Nephron (organoid): ENCODE measurements around the gene TXNDC5.

Experiments used
- H3K27ac Mint-ChIP-seq, 3 experiments: 2 replicates each; pipeline ENCODE4 v1.8.0; 2020; ENCODE audit warnings: mixed read lengths in 3 of 3, mild to moderate bottlenecking in 2 of 3, moderate library complexity in 1 of 3
- H3K27me3 Mint-ChIP-seq: 2 replicates; pipeline ENCODE4 v1.8.0; 2021; ENCODE audit warnings: low read depth, mild to moderate bottlenecking, moderate library complexity, mixed read lengths
- H3K36me3 Mint-ChIP-seq: 2 replicates; pipeline ENCODE4 v1.8.0; 2020; ENCODE audit warnings: low read depth, mixed read lengths
- H3K4me1 Mint-ChIP-seq: 2 replicates; pipeline ENCODE4 v1.8.0; 2020; ENCODE audit warnings: mixed read lengths
- H3K4me3 Mint-ChIP-seq, 3 experiments: 2 replicates each; pipeline ENCODE4 v1.8.0; 2020; ENCODE audit warnings: mild to moderate bottlenecking in 3 of 3, mixed read lengths in 3 of 3, moderate library complexity in 2 of 3
- H3K9me3 Mint-ChIP-seq: 2 replicates; pipeline ENCODE4 v1.8.0; 2020; ENCODE audit warnings: mixed read lengths
- CTCF ChIP-seq, 3 experiments: fragments of 200-600 bp; sonication (generic); IDR thresholded peaks; one replicate each; pipeline ENCODE4 v1.5.0; 2021; ENCODE audit warnings: antibody characterized with exemption in 3 of 3; ENCODE audit not compliant: unreplicated experiment in 3 of 3

The TXNDC5 gene

GRCh38 chr6:7841781-7842468 is 68.7 kb downstream of the TXNDC5 start:
- no peak for TF ChIP-seq CTCF (IDR thresholded peaks at IDR 0.05; ENCODE audit: unreplicated experiment in 3 of 3)
- Mint-ChIP-seq H3K4me3 (no peak overlapping the region), H3K36me3 (no peaks in the 10 kb centered on the region), H3K27ac (no peak overlapping the region), H3K9me3 (no peaks in the 10 kb centered on the region), H3K27me3 (no peaks in the 10 kb centered on the region), H3K4me1 (peaks cover 8% of the 10 kb centered on the region)

GRCh38 chr6:7836371-7837026 is 74.1 kb downstream of the TXNDC5 start:
- no peak for TF ChIP-seq CTCF (IDR thresholded peaks at IDR 0.05; ENCODE audit: unreplicated experiment in 3 of 3)
- Mint-ChIP-seq H3K4me3 (no peak overlapping the region), H3K9me3 (no peaks in the 10 kb centered on the region), H3K4me1 (peaks cover 9% of the 10 kb centered on the region), H3K36me3 (no peaks in the 10 kb centered on the region), H3K27me3 (no peaks in the 10 kb centered on the region), H3K27ac (no peak overlapping the region)

- H3K36me3 Mint-ChIP-seq, result no peaks in the 10 kb centered on the region
- peaks cover 9% of the 10 kb centered on the region for H3K4me1 Mint-ChIP-seq
These were observed 76.9 kb downstream of the TXNDC5 start for GRCh38 chr6:7833751-7834070.

GRCh38 chr6:7832904-7833750 is 77.5 kb downstream of the TXNDC5 start:
- Mint-ChIP-seq H3K4me1 (peaks cover 9% of the 10 kb centered on the region), H3K27me3 (no peaks in the 10 kb centered on the region), H3K4me3 (no peak overlapping the region), H3K36me3 (no peaks in the 10 kb centered on the region), H3K27ac (no peak overlapping the region), H3K9me3 (no peaks in the 10 kb centered on the region)
- TF ChIP-seq CTCF (IDR thresholded peaks at IDR 0.05; ENCODE audit: unreplicated experiment in 3 of 3), result no peak

More at GRCh38 chr6:7833751-7834070, 76.9 kb downstream of the TXNDC5 start:
- no peak for TF ChIP-seq CTCF (IDR thresholded peaks at IDR 0.05; ENCODE audit: unreplicated experiment in 3 of 3)
- Mint-ChIP-seq H3K4me3 (no peak overlapping the region), H3K9me3 (no peaks in the 10 kb centered on the region), H3K27ac (no peak overlapping the region), H3K27me3 (no peaks in the 10 kb centered on the region)
